ENCODE results near the gene KIAA1958. TPM values are rescaled to one million over a fixed set of nuclear protein-coding genes. Genes with fewer than 3 reads are reported as not detected.

The KIAA1958 gene
- total RNA-seq, 3 donors from 2014 or later: 2.9 to 16.5 (median 11.8) TPM

DNA sequence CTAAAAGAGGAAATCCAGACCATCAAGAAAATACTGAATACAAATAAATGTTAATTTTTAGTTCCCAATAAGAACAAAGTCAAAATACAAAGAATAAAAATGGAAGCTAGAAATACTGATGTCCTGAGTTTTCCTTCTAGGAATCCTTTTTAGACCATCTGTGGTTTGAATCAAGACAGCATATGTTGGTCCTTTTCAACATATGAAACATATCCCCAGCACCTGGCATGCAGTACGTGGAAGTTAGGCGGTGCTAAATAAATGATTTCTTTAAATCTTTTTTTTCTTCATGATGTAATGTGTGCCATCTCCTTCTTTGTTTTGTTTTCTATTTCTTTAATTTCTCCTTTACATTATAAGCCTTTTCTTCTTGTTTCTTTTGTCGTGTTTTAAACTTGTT lies 34.0 kb downstream of the KIAA1958 start:
- H3K36me3 ChIP-seq: no peaks in the 10 kb centered on the region
- no peak for DNase-seq (ENCODE audit: low spot score in 2 of 2)
- H3K9me3 ChIP-seq: no peaks in the 10 kb centered on the region
- H3K27me3 ChIP-seq: no peaks in the 10 kb centered on the region
- H3K4me1 ChIP-seq: no peaks in the 10 kb centered on the region
- intact Hi-C loops (cut with DNase I; ENCODE audit: low total_unique reads): no loop called here
- H3K27ac ChIP-seq: no peak overlapping the region
- TF ChIP-seq POLR2A (IDR thresholded peaks at IDR 0.05): no peak
- no peak for TF ChIP-seq POLR2AphosphoS5 (IDR thresholded peaks at IDR 0.05)
- no peak for TF ChIP-seq CTCF (IDR thresholded peaks at IDR 0.05)
- H3K4me3 ChIP-seq: no peak overlapping the region

DNA sequence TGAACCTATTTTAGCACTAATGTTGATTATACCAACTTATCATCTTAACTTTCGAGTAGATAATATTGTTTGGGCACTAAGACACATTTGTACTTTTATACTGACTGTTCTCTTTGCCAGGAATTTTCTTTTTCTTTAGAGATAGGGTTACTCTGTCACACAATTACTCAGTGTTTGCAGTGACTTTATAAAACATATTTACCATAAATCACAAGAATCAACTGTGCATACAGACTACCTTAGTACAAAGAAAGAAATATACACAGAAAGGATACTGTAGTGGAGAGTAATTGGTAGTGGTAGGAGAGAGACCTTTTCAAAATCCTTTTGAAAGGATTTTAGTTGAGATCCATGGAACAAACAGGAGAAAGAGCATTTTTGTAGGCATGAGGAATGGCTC lies 40.3 kb downstream of the KIAA1958 start:
- Histone ChIP-seq H3K27me3 (no peaks in the 10 kb centered on the region), H3K4me3 (no peak overlapping the region), H3K27ac (no peak overlapping the region), H3K4me1 (no peaks in the 10 kb centered on the region), H3K36me3 (no peaks in the 10 kb centered on the region), H3K9me3 (no peaks in the 10 kb centered on the region)
- TF ChIP-seq POLR2AphosphoS5 (IDR thresholded peaks at IDR 0.05) (no peak), POLR2A (IDR thresholded peaks at IDR 0.05) (no peak), CTCF (IDR thresholded peaks at IDR 0.05) (no peak)
- intact Hi-C loops (cut with DNase I; ENCODE audit: low total_unique reads): no loop called here
- DNase-seq (ENCODE audit: low spot score in 2 of 2): no peak

DNA sequence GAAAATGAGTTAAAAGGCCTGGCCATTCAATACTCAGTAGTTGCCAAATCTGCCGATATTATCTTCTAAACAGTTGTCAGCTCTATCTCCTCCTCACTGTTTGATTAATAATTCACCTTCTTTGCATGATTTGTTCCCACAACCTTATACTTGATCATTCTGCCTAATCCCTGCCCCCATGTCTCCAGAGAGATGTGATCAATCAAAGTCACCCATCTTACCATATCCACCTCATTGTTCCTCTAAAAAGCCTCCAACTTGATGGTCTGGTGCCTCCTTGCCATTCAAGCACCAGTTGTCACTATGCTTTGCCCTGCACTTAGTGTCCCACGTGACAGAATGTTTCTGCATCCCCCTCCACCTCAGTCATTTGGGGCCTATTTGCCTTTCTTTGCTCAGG lies 41.3 kb downstream of the KIAA1958 start:
- no peak overlapping the region for H3K4me3 ChIP-seq
- no peak overlapping the region for H3K27ac ChIP-seq
- no peaks in the 10 kb centered on the region for H3K27me3 ChIP-seq
- H3K9me3 ChIP-seq: no peaks in the 10 kb centered on the region
- DNase-seq (ENCODE audit: low spot score in 2 of 2): no peak
- TF ChIP-seq CTCF (IDR thresholded peaks at IDR 0.05): no peak
- no peak for TF ChIP-seq POLR2AphosphoS5 (IDR thresholded peaks at IDR 0.05)
- intact Hi-C loops (cut with DNase I; ENCODE audit: low total_unique reads): no loop called here
- H3K36me3 ChIP-seq: no peaks in the 10 kb centered on the region
- no peaks in the 10 kb centered on the region for H3K4me1 ChIP-seq

DNA sequence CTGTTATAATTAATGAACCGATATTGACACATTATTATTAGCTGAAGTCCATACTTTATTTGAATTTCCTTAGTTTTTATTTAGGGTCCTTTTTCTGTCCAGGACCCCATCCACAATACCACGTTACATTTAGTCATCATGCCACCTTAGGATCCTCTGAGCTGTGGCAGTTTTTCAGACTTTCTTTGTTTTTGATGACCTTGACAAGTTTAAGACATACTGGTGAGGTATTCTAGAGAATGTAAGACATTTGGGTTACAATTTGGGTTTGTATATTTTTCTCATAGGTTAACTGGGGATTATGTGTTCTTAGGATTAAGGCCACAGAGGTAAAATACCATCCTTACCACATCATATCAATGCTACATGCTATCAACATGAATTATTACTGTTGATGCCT lies 42.7 kb downstream of the KIAA1958 start:
- H3K36me3 ChIP-seq: no peaks in the 10 kb centered on the region
- intact Hi-C loops (cut with DNase I; ENCODE audit: low total_unique reads): no loop called here
- H3K9me3 ChIP-seq: no peaks in the 10 kb centered on the region
- H3K4me3 ChIP-seq: no peak overlapping the region
- no peak for DNase-seq (ENCODE audit: low spot score in 2 of 2)
- H3K27me3 ChIP-seq: no peaks in the 10 kb centered on the region
- H3K4me1 ChIP-seq: no peaks in the 10 kb centered on the region
- TF ChIP-seq CTCF (IDR thresholded peaks at IDR 0.05) (no peak), POLR2AphosphoS5 (IDR thresholded peaks at IDR 0.05) (no peak), POLR2A (IDR thresholded peaks at IDR 0.05) (no peak)
- H3K27ac ChIP-seq: no peak overlapping the region

DNA sequence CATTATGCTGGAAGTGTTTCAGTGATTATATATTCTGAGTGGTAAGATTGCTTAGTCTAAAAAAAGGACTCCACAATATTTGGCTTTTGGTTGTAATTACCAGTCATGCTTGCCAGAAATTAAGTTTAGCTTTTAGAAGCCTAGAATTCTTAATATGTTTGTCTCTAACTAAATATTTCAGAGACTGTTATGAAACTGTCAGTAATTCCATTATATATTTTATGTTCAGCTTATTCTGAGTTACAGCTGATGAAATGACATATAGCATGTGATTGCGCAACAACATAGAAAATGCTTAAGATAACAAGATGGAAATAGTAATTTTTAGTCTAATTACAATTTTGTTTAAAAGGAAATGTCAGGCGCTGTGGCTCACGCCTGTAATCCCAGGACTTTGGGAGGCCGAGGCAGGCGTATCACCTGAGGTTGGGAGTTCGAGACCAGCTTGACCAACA lies 44.2 kb downstream of the KIAA1958 start:
- Histone ChIP-seq H3K9me3 (no peaks in the 10 kb centered on the region), H3K4me1 (no peaks in the 10 kb centered on the region), H3K27ac (no peak overlapping the region), H3K36me3 (no peaks in the 10 kb centered on the region), H3K27me3 (no peaks in the 10 kb centered on the region), H3K4me3 (no peak overlapping the region)
- no peak for DNase-seq (ENCODE audit: low spot score in 2 of 2)
- intact Hi-C loops (cut with DNase I; ENCODE audit: low total_unique reads): loop anchor here (5.0 kb wide), 1 partner anchor 412 kb away; no protein-coding TSS in a partner anchor
- TF ChIP-seq CTCF (IDR thresholded peaks at IDR 0.05) (no peak), POLR2AphosphoS5 (IDR thresholded peaks at IDR 0.05) (no peak), POLR2A (IDR thresholded peaks at IDR 0.05) (no peak)

All from breast epithelium (tissue), 4 donors.